ENCODE data around the gene SORL1.

The SORL1 gene

DNA sequence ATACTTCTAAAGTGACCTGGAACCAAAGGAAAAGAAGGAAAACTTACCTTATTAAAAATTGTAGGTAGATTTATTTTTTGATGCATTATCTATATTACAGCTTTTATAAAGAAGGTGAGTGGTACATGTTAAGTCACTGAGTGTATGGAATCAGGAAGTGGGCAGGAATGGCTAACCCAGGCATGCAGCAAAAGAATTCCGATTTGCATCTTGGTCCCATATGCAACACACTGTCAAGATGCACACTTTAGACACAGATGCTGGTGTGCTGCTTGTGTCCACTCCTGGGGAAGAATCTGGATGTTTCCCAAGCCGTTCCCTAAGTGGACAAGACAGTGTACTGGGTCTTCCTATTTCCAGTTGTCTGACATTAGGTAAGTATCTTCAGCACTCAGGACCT, 100.5 kb downstream of the SORL1 start:
- Mint-ChIP-seq H3K4me3 (no peak overlapping the region), H3K27me3 (ENCODE audit: low read depth) (no peaks in the 10 kb centered on the region), H3K4me1 (ENCODE audit: low read depth) (peaks cover 3% of the 10 kb centered on the region), H3K9me3 (no peaks in the 10 kb centered on the region), H3K36me3 (ENCODE audit: low read depth) (peaks cover 49% of the 10 kb centered on the region), H3K27ac (no peak overlapping the region)

DNA sequence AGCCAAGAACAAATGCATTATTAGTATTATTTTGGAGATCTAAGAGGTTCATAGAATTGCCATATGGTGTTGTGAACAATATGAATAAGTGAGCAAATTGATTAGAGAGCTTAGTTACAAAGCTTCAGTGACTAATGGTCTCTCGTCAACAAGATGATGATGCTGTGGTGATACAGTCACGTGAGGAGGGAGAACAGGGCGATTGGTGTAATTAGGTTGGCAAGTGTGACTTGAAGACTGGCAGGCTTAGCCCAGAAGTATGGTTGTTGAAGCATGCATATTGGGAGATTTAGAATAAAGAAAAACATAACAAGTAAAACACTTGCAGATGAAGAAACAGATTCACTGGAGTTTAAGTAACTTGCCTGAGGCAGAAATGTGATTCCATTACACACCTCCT, 101.3 kb downstream of the SORL1 start:
- Mint-ChIP-seq H3K27me3 (ENCODE audit: low read depth) (no peaks in the 10 kb centered on the region), H3K4me3 (no peak overlapping the region), H3K27ac (no peak overlapping the region), H3K36me3 (ENCODE audit: low read depth) (peaks cover 46% of the 10 kb centered on the region), H3K9me3 (no peaks in the 10 kb centered on the region), H3K4me1 (ENCODE audit: low read depth) (peaks cover 3% of the 10 kb centered on the region)

DNA sequence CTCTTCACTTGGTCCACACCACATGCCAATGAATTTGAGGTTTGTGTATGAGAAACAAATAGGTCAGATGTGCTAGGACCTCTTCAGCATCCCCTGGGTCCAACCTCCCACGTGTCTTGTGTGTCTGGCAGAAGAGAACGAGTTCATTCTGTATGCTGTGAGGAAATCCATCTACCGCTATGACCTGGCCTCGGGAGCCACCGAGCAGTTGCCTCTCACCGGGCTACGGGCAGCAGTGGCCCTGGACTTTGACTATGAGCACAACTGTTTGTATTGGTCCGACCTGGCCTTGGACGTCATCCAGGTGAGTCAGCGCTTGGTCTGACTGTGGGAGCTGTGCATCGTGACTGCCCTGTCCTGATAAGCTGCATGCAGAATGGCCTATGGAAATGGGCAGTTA, 101.7 kb downstream of the SORL1 start:
- Mint-ChIP-seq H3K4me1 (ENCODE audit: low read depth) (peaks cover 3% of the 10 kb centered on the region), H3K36me3 (ENCODE audit: low read depth) (peaks cover 50% of the 10 kb centered on the region), H3K9me3 (no peaks in the 10 kb centered on the region), H3K4me3 (no peak overlapping the region), H3K27ac (no peak overlapping the region), H3K27me3 (ENCODE audit: low read depth) (no peaks in the 10 kb centered on the region)

DNA sequence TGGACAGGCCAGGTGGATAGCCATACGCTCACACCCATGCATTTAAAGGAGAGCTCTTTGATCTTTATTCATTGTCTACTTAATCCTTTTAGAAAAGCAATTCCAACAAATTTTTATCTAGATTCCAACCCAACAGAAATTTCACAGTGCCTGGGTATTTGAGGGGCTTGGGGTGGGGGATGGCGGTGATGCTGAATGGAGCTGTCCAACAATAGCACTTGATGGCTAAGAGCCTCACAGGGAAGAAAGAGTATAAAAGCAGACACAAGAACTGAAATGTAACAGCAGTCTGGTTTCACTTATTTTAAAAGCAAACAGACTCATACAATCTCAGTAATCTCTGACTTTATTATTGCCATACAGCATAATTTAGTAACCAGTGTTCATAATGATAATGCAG, 102.4 kb downstream of the SORL1 start:
- H3K9me3 Mint-ChIP-seq = no peaks in the 10 kb centered on the region
- peaks cover 6% of the 10 kb centered on the region for H3K4me1 Mint-ChIP-seq (ENCODE audit: low read depth)
- no peak overlapping the region for H3K4me3 Mint-ChIP-seq
- H3K27ac Mint-ChIP-seq = no peak overlapping the region
- H3K36me3 Mint-ChIP-seq (ENCODE audit: low read depth) = peaks cover 56% of the 10 kb centered on the region
- H3K27me3 Mint-ChIP-seq (ENCODE audit: low read depth) = no peaks in the 10 kb centered on the region

DNA sequence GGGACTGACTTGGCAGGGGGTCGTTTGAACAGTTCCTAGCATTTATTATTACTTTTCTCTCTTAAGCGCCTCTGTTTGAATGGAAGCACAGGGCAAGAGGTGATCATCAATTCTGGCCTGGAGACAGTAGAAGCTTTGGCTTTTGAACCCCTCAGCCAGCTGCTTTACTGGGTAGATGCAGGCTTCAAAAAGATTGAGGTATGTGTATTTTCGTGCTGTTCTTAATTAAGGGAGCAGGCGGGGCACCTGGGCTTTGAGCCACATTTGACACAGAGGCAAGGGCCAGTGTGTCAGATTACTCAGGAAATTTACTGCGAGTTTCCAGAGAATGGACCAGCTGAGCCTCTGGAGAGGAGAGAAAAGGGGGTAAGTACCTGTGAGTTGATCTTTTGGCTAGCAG, 103.0 kb downstream of the SORL1 start:
- Mint-ChIP-seq H3K27ac (no peak overlapping the region), H3K4me3 (no peak overlapping the region), H3K36me3 (ENCODE audit: low read depth) (peaks cover 61% of the 10 kb centered on the region), H3K27me3 (ENCODE audit: low read depth) (no peaks in the 10 kb centered on the region), H3K9me3 (no peaks in the 10 kb centered on the region), H3K4me1 (ENCODE audit: low read depth) (peaks cover 6% of the 10 kb centered on the region)

DNA sequence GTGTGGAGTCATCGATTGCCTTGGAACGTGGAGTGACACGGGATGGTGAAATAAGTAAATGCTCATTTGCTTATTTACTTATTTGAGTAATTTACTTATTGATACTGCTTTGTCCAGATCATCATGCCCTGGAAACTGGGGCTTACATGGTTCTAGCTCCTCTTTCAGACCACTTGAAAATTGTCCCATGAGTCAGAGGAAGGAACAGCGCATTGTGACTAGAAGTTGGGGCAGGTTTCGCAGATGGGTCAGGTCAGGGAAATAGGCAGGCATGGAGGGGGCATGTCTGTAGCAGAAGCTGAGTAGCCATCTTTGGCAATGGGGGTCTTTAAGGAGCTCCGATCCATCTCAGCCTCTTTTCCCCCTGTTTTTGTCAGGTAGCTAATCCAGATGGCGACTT, 104.8 kb downstream of the SORL1 start:
- no peaks in the 10 kb centered on the region for H3K27me3 Mint-ChIP-seq (ENCODE audit: low read depth)
- peaks cover 8% of the 10 kb centered on the region for H3K4me1 Mint-ChIP-seq (ENCODE audit: low read depth)
- peaks cover 57% of the 10 kb centered on the region for H3K36me3 Mint-ChIP-seq (ENCODE audit: low read depth)
- H3K4me3 Mint-ChIP-seq = no peak overlapping the region
- H3K9me3 Mint-ChIP-seq = no peaks in the 10 kb centered on the region
- H3K27ac Mint-ChIP-seq = no peak overlapping the region

DNA sequence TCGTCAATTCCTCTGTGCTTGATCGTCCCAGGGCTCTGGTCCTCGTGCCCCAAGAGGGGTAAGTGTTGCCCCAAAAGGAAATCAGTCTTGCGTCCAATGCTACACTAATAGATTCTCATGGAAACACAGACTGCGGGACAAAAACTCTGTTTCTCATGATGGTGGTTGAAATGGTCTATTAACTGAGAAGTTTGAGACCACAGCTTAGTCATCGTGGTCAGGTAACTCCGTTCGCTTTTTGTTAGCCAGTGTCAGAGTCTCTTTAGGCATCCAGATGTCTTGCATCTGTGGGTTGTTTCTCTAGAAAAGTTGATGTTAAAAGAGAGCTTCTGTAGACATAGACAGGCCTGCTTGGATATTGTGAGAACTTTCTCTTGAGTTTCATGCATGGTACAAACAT, 105.2 kb downstream of the SORL1 start:
- Mint-ChIP-seq H3K27ac (no peak overlapping the region), H3K27me3 (ENCODE audit: low read depth) (no peaks in the 10 kb centered on the region), H3K4me1 (ENCODE audit: low read depth) (peaks cover 8% of the 10 kb centered on the region), H3K4me3 (no peak overlapping the region), H3K36me3 (ENCODE audit: low read depth) (peaks cover 59% of the 10 kb centered on the region), H3K9me3 (no peaks in the 10 kb centered on the region)

DNA sequence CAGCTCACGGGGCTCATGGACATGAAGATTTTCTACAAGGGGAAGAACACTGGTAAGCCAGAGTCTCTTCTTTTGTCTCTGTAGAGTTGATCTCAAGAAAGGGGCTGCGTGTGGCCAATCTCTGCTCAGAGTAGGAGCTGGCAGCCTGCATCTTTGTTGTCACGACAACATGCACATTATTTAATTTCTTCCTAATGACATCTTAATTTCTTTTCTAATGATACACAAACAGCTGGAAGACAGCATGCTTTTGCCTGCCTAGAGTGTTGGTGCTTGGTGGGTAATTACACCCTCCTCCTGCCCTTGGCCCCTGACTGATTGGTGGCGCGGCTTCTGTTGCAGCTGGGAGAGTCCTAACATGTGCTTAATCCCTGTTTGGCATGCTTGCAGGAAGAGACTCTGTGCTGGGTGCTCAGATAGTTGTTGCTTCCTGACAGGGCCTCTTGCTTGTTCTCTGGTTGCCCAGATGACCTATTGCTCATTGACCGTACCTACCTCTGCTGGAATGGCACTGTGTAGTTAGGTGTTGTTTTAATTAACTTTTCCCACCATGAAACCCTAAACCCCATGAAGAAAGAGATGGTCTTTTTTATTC, 107.6 kb downstream of the SORL1 start:
- Mint-ChIP-seq H3K27me3 (ENCODE audit: low read depth) (no peaks in the 10 kb centered on the region), H3K36me3 (ENCODE audit: low read depth) (peaks cover 51% of the 10 kb centered on the region), H3K4me3 (no peak overlapping the region), H3K4me1 (ENCODE audit: low read depth) (peaks cover 12% of the 10 kb centered on the region), H3K27ac (no peak overlapping the region), H3K9me3 (no peaks in the 10 kb centered on the region)

DNA sequence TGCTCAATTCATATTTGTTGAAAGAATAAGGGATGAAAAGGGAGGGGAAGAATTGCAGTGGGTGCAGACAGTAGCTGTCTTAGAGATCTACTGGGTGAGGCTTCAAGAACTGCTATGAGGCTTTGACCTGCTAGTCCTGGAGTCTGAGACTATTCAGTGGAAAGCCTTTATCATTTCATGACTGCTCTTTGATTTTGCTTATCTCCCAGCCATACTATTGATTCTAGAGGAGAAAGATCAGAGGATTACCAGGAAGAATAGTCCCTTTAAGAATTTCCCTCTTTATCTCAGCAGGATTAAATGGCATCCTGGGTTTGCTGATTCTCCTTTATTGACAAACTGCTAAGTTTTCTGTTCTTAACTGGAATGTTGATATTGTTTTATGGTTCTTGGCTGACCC, 108.1 kb downstream of the SORL1 start:
- peaks cover 12% of the 10 kb centered on the region for H3K4me1 Mint-ChIP-seq (ENCODE audit: low read depth)
- H3K27me3 Mint-ChIP-seq (ENCODE audit: low read depth) = no peaks in the 10 kb centered on the region
- H3K27ac Mint-ChIP-seq = no peak overlapping the region
- H3K36me3 Mint-ChIP-seq (ENCODE audit: low read depth) = peaks cover 50% of the 10 kb centered on the region
- no peak overlapping the region for H3K4me3 Mint-ChIP-seq
- H3K9me3 Mint-ChIP-seq = no peaks in the 10 kb centered on the region

DNA sequence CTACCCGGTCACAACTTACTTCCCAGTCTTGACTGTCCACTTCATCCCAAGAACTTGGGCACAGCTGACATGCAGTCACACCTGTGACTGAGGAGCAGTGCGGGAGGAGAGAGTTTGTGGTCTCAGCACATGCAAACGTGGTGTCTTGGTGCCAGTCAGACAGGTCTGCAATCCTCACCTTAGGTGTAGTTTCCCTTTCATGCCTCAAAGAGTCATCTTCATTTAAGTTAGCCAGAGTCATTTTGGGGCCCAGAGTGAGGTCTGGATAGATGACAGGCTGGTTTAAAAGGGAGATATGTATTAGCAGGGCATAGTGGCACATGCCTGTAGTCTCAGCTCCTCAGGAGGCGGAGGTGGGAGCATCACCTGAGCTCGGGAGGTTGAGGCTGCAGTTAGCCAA, 109.1 kb downstream of the SORL1 start:
- H3K27ac Mint-ChIP-seq = no peak overlapping the region
- peaks cover 12% of the 10 kb centered on the region for H3K4me1 Mint-ChIP-seq (ENCODE audit: low read depth)
- no peaks in the 10 kb centered on the region for H3K27me3 Mint-ChIP-seq (ENCODE audit: low read depth)
- H3K9me3 Mint-ChIP-seq = no peaks in the 10 kb centered on the region
- H3K4me3 Mint-ChIP-seq = no peak overlapping the region
- peaks cover 42% of the 10 kb centered on the region for H3K36me3 Mint-ChIP-seq (ENCODE audit: low read depth)

DNA sequence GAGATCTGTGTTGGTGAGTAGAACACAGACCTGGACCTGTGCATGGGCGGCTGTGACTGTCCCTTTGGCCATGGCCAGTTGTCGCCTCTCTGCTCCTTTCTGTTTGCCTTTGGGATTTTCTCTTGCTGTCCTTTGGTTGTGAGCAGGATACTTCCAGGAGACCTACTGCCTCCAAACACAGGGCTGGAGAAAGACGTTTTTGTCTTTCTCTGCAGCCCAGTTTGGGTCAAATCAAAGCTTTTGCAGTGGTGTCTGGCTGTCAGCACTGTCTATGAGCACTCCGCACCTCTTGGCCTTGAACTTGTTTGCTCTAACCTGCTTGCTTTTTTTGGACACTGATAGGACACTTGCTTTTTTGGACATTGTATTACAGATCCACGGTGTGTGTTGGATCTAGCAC, 109.6 kb downstream of the SORL1 start:
- Mint-ChIP-seq H3K9me3 (no peaks in the 10 kb centered on the region), H3K27me3 (ENCODE audit: low read depth) (no peaks in the 10 kb centered on the region), H3K4me1 (ENCODE audit: low read depth) (peaks cover 12% of the 10 kb centered on the region), H3K4me3 (no peak overlapping the region), H3K27ac (no peak overlapping the region), H3K36me3 (ENCODE audit: low read depth) (peaks cover 41% of the 10 kb centered on the region)

DNA sequence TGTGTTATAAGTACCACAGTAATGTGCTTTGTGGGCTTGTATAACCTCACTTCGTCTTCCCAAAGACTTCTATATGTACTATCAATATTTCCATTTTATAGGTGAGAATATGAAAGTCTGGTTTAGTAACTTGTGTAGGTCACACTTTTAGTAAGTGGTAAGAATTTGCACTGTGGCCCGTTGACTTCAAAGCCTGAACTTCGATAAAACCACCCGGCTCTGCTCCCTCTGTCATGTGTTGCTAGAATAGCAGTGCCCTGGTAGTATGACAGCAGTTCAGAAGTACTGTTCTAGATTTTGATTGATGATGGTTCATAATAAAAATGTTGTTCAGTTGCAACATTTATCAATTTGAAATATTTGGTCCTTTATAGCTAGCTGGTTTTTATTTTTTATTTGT, 110.9 kb downstream of the SORL1 start:
- H3K27ac Mint-ChIP-seq = no peak overlapping the region
- H3K4me1 Mint-ChIP-seq (ENCODE audit: low read depth) = peaks cover 11% of the 10 kb centered on the region
- H3K9me3 Mint-ChIP-seq = no peaks in the 10 kb centered on the region
- no peaks in the 10 kb centered on the region for H3K27me3 Mint-ChIP-seq (ENCODE audit: low read depth)
- H3K4me3 Mint-ChIP-seq = no peak overlapping the region
- H3K36me3 Mint-ChIP-seq (ENCODE audit: low read depth) = peaks cover 44% of the 10 kb centered on the region

DNA sequence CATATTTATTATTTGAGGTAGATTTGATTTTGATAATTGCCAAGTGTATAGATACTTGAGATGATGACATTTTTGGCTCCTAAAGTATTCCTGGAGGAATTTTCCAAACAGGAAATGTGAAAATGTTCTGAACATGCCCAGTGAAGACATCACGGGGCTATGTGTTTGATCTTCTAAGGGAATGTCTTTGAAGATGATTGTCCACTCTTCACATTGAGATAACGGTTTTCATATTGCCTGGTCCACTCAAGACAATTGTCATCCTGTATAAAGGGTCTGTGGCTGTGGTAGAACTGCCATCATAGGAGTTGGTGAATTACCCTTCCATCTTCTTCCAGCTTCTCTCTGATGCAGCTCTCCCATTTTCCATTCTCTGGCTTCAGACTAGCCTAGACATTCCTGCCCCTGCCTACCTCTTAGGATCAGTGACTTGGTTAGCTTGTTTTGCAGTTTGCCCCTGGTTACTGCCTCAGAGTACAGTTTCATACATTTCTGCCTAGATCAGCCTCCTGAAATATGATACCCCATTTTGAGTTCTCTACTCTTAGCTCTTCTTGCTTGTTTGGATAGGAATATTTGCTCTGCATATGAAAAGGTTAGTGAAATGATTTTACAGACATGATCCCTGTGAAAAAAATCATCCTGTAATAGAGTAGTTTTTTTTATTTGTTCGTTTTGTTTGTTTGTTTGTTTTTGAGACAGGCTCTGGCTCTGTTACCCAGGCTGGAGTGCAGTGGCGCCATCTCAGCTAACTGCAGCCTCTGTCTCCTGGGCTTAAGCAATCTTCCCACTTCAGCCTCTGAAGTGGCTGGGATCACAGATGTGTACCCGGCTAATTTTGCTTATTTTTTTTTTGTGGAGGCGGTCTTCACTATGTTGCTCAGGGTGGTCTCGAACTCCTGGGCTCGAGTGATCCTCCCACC, 112.0 kb downstream of the SORL1 start:
- H3K27ac Mint-ChIP-seq = no peak overlapping the region
- H3K27me3 Mint-ChIP-seq (ENCODE audit: low read depth) = no peaks in the 10 kb centered on the region
- no peaks in the 10 kb centered on the region for H3K9me3 Mint-ChIP-seq
- peaks cover 43% of the 10 kb centered on the region for H3K36me3 Mint-ChIP-seq (ENCODE audit: low read depth)
- H3K4me1 Mint-ChIP-seq (ENCODE audit: low read depth) = peaks cover 10% of the 10 kb centered on the region
- no peak overlapping the region for H3K4me3 Mint-ChIP-seq

DNA sequence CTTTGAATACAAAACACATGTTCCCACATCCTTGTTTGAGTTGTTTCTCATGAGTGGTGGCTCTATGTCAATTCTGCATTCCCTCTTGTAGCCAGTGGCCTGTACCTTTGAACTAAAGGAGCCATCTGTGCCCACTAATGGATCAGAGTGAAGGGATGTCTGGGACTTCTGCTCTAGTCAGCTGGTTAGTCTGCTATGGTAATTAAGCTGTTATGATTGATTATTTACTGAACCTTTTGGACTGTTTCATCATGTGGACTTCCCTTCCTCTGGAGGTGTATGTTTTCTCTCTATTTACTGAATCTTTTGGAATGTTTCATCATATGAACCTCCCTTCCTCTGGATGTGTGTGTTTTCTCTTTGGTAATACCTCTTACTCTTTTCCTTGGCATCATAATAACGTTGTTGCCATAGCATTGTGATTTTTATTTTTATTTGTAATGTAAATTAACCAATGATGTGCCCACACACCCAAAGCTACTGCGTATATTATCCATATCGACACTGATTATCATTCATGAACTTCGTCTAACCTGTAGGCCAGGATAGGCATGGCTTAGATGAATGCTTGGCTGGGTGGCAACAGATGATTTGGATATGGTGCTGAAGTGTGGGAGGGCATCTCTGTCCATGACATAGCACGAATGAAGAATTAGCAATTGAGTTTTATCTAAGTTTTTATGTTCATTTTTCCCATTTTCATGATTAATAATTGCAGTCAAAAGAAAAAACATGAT, 113.0 kb downstream of the SORL1 start:
- Mint-ChIP-seq H3K27ac (no peak overlapping the region), H3K36me3 (ENCODE audit: low read depth) (peaks cover 35% of the 10 kb centered on the region), H3K4me3 (no peak overlapping the region), H3K4me1 (ENCODE audit: low read depth) (peaks cover 8% of the 10 kb centered on the region), H3K9me3 (no peaks in the 10 kb centered on the region), H3K27me3 (ENCODE audit: low read depth) (no peaks in the 10 kb centered on the region)

Measured in T-helper 1 cell treated with Interleukin-12 subunit alpha and Interleukin-12 subunit beta and Interleukin-4 antibody, amounts not matched to agents 30 μg/mL and 1 μg/mL, for 36 hours (primary cell).